ENCODE results near the gene BST2.
"Not testable (repeated sequence)": the region's sequence is repeated elsewhere in the genome, so short reads cannot be mapped to it uniquely, and the experiment has no call there.

BST2 gene

DNA sequence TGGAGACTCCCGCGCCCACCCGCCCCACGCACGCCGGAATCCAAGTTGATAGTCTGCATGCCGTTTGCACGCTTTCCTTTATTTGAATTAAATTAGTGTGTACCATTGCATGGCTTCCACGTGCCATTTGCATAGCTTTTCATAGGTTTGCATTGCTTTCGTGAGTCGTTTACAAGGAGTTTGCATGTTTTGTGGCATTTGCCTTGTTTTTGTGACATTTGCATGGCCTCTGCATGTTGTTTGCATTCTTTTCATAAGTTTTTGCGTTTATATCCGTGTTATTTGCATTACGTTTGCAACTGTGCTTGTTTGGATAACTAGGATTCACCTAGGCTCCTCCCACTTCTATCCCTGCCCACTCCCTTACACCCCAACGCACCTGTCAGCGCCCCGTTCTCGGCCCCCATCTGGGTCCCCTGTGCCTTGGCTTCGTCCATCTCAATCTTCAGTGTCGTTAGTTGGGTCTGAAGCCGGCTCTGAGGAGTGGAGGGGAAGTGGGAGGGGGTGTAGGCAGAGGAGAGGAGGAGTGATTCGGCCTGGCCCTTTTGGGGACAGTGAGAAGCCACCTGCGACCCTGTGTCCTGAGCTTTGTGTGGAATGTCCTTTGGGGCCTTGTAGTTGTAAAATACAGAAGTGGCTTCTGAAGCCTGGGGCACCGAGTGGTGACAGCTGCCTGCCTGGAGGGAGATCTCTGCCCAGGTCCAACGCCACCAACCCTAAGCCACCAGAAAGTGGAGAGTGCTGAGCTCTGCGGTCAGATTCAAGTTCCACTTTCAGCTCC lies 13.9 kb downstream of the BST2 start:
- no peak for DNase-seq
- intact Hi-C loops (cut with DNase I) = loop anchor here (2.0 kb wide), 1 partner anchor 45 kb away; no protein-coding TSS in a partner anchor

DNA sequence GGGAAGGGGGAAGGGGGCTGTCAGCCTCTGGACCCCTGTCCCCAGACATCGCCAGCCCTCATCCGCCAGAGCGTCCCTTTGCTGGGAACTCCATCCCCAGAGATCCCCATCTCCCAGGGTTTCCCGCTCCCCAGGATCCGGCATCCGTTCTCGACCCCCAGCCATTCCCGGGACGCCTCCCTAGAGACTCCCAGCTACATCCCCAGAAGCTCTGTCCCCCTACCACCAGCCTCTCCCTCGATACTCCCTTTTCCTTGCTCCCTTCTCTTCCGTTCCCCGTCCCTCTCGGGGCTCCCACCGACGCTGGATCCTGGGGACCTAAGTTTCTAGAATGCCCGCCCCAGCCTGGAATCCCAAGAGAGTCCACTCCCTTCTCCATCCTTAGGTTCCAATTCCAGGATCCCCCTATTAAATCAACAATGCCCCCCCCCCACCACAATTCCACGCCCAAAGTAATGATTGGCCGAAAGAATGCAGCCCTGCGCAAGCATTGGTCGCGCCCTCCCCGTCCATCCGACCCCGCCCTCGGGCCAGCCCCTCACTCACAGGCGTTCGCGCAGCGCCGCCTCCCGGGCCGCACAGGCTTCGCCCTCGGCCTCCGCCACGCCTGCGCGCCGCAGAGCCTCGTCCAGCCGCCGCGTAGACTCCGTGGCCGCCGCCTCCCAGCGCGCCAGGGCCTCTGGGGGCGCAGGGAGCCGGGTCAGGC lies 14.6 kb downstream of the BST2 start:
- DNase-seq = peak; percentile 78 to 98 (median 85)

GRCh38 chr19:17389957-17390664 lies 15.3 kb downstream of the BST2 start:
- intact Hi-C loops (cut with DNase I) = loop anchor here (2.0 kb wide), 1 partner anchor 43 kb away; no protein-coding TSS in a partner anchor

More for the DNA sequence above, 14.6 kb downstream of the BST2 start:
- intact Hi-C loops (cut with DNase I) = loop anchor here (2.0 kb wide), 1 partner anchor 44 kb away; no protein-coding TSS in a partner anchor

DNA sequence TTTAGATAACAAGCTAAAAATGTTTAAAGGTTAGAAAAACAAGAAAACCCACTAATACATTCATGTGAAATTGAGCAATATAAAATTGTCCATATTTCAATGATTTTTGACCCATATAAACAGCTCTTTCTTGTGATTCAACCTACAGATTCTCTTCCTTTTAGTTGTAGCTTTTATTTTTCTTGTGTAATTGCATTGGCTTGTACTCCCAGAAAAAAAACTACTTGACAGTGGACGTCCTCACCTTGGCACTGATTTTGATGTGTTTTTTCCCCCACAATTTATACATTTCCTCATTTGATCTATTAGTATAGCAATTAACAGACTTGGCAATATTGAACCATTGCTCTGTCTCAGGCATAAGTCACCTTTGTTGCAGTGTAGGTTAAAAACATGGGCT lies 16.1 kb downstream of the BST2 start:
- intact Hi-C loops (cut with DNase I) = no loop called here
- no peak for DNase-seq

More at GRCh38 chr19:17389957-17390664, 15.3 kb downstream of the BST2 start:
- no peak for DNase-seq

- intact Hi-C loops (cut with DNase I) = no loop called here
- DNase-seq = peak in 7 of 10 donors; percentile 31 to 94 (median 47)
Measured at GRCh38 chr19:17385878-17386611, 19.4 kb downstream of the BST2 start.

- DNase-seq = no peak
- intact Hi-C loops (cut with DNase I) = no loop called here
Measured at GRCh38 chr19:17380426-17381138, 24.8 kb downstream of the BST2 start.

DNA sequence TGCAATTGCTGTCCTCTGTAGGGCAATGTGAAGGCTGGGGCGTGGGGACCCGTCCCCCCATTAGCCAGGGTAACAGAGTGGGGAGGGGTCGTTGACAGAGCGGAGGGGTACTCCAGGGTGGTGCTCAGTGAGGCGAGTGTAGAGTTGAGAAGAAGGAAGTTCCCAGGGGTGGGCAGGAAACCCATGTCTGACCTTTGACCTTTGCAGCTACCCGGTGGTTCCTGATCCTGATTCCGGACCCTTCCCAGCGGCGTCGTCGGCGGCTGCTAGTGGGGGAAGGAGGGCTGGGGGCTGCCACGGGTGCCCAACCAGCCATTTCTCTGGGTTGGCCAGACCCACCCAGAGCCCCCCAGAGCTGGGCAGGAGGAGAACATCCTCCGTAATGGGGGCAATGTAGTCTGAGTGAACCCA lies 26.2 kb downstream of the BST2 start:
- no peak for DNase-seq
- intact Hi-C loops (cut with DNase I) = no loop called here

GRCh38 chr19:17378271-17378670 lies 27.2 kb downstream of the BST2 start:
- DNase-seq = no peak
- intact Hi-C loops (cut with DNase I) = no loop called here

DNA sequence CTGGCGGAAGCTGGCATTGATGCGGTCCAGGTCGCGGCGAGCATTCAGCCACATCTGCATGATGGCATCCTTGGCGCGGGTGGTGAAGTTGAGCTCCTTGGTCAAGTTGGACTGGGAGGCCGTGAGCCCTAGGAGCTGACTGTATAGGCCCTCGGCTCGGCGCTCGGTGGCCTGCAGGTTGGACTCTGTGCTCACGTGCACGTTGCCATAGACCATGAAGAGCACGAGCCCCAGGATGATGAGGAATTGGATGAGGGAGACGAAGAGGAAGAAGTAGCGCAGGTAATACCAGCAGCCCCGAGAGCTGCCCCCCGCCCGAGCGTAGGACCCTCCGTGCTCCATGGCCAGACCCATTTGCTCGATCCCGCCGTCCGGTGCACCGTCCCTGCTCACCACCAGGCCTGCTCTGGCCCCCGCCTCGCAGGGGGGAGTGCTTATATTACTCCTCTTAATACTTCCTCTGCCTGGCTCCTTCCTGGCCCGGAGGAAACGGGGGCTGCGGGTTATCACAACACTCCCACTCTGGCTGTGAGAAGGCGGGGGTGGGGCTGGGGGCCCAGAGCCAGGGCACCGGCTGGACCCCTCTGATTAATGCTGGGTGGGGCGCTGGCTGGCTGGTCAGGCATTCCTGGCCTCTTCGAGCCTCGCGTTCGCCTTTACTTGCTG lies 28.4 kb downstream of the BST2 start, which contains the start of gene PLVAP:
Gene PLVAP (minus strand): TSS at position 408 of the 666 bp plus-strand sequence. CDS start 54 bp downstream, at position 354.
- DNase-seq = no peak
- intact Hi-C loops (cut with DNase I) = no loop called here

DNA sequence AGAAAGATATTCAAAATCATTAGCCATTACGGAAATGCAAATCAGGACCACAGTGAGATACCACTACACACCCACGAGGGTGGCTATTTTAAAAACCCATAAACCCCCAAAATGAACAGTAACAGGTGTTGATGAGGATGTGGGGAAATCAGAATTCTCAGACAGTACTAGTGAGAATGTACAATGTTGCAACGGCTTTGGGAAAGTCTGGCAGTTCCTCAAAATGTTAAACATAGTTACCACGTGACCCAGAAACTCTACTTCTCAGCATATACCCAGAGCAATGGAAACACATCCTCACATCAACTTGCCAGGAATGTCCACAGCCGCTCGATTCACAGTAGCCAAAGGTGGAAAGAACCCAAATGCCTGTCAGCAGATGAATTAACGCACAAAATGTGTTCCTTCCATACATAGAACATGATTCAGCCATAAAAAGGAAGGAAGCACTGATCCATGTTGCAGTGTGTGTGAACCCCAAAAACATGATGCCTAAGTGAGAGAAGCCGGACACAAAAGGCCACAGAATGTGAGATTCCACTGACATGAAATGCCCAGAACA lies 35.3 kb downstream of the BST2 start:
- intact Hi-C loops (cut with DNase I) = no loop called here
- DNase-seq = peak in 3 of 10 donors; percentile 26 to 85 (median 29)

- intact Hi-C loops (cut with DNase I) = no loop called here
- DNase-seq = no peak
Measured at GRCh38 chr19:17365361-17365760, 40.1 kb downstream of the BST2 start.

- DNase-seq; intact Hi-C loops (cut with DNase I): not testable (repeated sequence)
Measured at GRCh38 chr19:17363852-17364605, 41.4 kb downstream of the BST2 start.

- DNase-seq = no peak
- intact Hi-C loops (cut with DNase I) = no loop called here
Measured at GRCh38 chr19:17359905-17360800, 45.3 kb downstream of the BST2 start.

DNA sequence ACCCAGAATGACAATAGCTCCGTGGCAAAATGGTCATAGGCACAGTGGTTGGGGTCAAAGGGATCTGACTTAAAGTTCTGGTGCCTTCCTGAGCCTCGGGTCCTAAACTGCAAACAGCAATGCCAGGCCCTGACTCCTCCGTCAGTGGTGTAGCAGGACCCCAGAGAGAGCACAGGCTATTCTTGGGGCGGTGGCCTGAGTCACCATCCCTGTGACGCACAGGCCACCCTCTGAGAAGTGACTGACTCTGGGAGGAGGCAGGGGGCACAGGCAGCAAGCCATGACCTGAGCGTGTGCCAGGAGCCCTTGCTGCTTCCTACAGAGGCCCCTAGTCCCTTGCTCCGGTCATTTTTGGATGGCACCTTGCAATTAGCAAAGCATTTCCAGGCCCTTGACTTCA lies 47.0 kb downstream of the BST2 start:
- intact Hi-C loops (cut with DNase I) = no loop called here

DNA sequence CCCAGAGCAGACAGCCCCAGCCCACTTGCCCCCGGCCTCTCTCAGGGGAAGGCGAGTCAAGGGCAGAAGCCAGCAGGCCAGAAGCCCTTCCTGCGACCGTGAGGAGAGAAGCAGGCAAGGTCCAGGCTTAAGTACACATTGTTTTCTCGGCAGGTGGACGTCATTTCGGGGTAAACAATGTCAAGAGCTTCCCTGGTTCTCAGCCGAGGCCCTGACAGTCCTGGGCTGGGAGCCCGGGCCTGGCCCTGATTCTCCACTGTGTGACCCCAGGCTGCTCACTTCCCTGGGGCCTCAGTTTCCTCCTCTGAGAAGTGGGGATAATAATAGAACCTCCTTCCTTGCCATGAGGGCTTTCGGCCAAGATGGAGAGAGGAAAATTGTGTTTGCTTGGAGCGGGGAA lies 47.7 kb downstream of the BST2 start:
- DNase-seq = no peak
- intact Hi-C loops (cut with DNase I) = no loop called here

More for the DNA sequence above, 47.0 kb downstream of the BST2 start:
- no peak for DNase-seq

DNA sequence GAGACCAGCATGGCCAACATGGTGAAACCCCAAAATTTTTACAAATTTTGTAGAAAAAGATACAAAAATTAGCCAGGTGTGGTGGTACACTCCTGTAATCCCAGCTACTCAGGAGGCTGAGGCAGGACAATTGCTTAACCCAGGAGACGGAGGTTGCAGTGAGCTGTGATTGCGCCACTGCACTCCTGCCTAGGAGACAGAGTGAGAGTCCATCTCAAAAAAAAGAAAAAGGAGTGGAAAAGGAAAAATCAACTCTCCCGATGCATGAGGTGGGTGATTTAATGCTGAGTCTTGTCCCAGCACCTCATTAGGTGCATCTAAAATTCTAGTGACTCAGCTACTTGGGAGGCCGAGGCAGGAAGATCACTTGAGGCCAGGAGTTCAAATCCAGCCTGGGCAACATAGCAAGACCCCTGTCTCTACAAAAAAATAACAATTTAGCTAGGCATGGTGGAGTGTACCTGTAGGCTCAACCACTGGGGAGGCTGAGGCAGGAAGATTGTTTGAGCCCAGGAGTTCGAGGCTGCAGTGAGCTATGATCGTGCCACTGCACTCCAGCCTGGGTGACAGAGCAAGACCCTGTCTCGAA lies 48.3 kb downstream of the BST2 start:
- intact Hi-C loops (cut with DNase I) = no loop called here
- no peak for DNase-seq

DNA sequence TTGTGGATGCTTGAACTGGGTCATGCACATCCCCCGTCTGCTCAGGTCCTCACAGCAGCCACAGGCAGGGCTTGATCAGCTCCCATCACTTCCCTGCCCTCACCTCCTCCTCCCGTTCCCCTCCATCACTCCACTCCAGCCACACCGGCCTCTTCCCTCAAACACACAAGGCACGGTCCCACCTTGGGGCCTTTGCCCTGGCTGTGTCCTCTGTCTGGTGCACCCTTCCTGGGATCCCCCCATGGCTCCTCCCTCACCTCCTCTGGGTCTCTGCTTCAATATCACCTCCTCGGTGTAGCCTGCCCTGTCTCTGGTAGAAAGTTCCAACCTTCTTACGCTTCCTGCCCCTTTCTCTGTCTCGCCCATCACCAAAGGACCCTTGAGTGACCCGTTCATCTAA lies 52.0 kb downstream of the BST2 start:
- intact Hi-C loops (cut with DNase I) = no loop called here

More for the DNA sequence above, 52.0 kb downstream of the BST2 start:
- DNase-seq = no peak

Data from posterior cingulate gyrus (tissue), 11 donors.